HG03175 (cell line): ENCODE measurements around the gene MAD1L1.

Experiments used
- ATAC-seq: cut with Tn5 transposase; IDR thresholded peaks from one replicate; pipeline ENCODE4 v1.9.1; 2021; ENCODE audit warnings: mild to moderate bottlenecking, moderate library complexity; ENCODE audit not compliant: unreplicated experiment

The MAD1L1 gene

DNA sequence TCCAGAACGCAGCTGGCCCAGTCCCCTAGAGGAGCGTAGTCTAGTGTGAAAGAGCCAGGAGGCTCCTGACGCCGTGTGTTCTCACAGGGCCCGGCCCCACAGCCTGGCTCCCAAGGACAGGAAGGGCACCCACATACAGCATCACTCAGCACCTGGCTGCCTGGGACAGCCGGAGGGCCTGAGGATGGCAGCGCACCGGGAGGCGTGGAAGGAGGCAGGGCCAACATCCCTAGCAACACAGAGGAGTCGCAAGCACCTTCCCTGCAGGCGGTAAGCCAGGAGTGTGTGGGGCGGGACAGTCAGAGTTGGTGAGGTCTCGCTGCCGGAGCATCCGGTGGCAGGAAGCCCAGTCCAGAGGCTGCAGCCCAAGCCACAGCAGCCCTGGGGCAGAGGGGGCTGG, 125.8 kb downstream of the MAD1L1 start:
- no peak for ATAC-seq

GRCh38 chr7:2106440-2106839, 126.3 kb downstream of the MAD1L1 start:
- ATAC-seq, result no peak

- no peak for ATAC-seq
Measured at GRCh38 chr7:2105917-2106316, 126.8 kb downstream of the MAD1L1 start.

GRCh38 chr7:2105280-2105679, 127.5 kb downstream of the MAD1L1 start:
- ATAC-seq, result no peak

GRCh38 chr7:2104716-2105115, 128.0 kb downstream of the MAD1L1 start:
- ATAC-seq, result no peak

DNA sequence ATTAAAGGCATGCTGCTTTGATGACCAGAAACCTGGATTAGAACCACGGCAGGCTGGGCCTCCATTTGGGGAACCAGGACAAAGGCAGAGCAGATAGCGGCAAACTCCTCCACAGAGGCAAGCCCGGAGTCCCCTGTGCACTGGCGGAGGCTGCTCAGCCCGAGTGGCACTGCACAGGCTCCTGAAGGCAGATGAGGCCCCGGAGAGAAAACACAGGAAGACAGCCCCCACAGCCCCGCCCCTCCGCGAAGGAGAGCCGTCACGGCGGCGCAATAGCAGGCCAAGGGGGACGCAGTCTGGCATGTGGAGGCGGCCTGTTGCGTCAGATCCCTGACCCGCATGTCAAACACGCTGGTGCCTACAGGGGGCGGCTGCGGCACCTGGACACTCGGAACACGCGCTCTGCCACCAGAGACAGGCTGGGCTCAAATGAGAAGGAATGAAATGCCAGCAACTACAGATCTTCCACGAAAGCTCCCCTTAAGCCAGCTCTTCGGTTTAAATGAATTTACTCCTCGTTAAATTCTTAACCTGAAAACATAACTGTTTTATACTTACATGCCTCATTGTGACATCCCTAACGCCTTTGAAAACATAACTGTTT, 128.5 kb downstream of the MAD1L1 start:
- ATAC-seq, result no peak

DNA sequence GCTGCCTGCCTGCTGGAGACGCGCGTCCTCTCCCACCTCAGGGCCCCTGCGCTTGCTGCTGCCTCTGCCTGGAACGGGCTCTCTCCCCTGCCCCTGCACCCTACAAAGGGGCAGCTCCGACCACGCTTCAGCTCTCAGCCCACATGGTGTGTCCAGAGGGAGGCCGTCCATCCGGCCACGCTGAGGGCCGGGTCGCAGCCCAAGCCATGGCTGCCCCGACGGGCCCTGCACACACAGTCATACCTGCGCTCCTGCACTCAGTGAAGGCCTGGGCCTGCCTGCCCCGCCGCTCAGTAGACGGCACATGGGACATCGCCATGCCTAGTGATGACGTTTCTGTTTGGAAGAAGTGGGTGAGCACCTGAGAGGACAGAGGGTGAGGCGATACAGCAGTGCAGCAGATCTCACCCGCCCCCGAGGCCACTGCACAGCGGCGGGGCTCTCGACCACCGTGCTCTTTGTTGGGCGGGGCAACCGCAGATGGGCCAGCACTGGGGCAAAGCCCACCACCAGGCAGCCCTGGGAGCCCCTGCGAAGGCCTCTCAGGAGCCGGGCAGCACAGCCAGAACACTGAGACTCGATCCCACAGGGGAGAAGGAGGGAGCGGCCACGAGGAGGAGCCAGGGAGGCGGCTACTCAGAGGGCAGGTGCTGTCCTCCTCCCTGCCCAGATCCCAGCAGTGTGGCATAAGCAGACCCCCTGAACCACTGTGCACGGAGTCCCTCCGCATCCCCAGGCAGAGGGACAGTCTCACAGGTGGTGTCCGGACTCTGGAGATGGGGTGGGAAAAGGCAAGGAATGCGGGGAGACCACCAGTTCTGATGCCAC, 129.5 kb downstream of the MAD1L1 start:
- no peak for ATAC-seq

- ATAC-seq, result no peak
Measured at GRCh38 chr7:2102375-2102723, 130.4 kb downstream of the MAD1L1 start.

DNA sequence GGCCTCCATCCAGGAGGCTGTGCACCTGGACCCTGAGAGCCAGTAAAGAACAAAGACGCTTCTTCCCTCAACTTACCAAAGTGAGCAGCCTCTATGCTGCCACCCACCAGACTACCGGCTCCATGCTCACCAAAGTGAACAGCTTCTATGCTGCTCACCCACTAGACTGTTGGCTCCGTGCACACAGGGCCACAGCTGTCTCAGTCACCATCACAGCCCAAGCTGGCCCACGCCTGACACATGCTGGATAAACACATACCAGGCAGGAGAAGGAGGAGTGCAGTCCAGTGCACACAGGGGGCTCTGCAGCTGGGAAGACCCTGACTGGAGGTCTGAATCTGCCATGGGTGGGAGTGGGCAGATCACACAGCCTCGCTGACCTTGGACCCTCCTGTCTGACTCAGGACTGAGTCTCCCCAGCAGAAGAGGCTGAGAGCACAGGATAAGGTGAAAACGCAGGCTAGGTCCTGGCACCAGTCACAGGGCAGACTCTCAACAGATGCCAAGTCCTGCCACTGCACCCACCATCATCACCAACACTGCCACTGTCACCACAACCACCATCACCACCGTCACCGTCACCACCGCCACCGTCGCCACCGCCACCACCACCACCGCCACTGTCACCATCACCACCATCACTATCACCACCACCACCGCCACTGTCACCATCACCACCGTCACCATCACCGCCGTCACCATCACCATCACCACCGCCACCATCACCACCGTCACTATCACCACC, 130.9 kb downstream of the MAD1L1 start:
- ATAC-seq, result no peak

DNA sequence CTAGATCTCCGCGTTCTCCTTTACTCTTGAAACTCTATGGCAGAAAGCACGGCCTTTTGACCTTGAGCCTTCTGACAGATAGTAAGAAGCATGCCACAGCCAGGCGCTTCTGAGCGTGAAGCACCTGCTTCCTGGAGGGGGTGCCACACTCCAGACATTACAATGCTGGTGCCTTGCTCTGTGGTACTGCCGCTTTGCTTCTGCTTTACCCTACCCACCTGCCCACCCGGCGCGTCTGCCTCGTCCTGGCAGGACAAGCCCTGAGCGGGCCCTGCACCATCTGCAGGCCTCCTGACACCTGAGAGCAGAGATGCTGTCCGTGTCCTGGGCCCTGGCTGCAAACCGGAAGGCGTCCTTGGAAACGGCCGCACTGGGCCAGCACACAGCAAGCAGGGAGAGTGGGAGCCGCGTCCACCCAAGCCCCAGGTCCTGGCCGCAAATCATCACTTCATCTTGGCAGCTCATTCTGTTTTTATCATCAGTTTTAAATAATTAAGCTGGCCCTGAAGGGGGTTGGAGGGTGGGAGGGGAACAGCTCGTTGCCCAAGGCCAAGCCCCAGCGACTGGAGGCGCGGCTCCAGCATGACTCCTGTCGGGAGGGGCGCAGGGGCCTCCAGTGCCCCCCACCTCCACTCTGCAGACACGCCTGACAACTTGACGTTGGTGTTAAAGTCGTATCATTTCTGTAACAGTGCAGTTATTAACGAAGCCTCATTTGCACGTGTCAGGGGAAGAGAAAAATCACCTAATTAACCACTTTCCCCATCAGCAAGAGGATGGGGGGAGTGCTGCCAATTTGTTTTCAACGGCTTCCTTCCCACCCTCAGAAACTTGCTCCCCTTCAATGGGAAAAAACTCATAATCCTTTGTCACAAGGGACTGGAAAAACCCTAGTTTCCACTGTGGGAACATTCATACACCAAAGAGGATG, 132.2 kb downstream of the MAD1L1 start:
- ATAC-seq, result peak; percentile 73

DNA sequence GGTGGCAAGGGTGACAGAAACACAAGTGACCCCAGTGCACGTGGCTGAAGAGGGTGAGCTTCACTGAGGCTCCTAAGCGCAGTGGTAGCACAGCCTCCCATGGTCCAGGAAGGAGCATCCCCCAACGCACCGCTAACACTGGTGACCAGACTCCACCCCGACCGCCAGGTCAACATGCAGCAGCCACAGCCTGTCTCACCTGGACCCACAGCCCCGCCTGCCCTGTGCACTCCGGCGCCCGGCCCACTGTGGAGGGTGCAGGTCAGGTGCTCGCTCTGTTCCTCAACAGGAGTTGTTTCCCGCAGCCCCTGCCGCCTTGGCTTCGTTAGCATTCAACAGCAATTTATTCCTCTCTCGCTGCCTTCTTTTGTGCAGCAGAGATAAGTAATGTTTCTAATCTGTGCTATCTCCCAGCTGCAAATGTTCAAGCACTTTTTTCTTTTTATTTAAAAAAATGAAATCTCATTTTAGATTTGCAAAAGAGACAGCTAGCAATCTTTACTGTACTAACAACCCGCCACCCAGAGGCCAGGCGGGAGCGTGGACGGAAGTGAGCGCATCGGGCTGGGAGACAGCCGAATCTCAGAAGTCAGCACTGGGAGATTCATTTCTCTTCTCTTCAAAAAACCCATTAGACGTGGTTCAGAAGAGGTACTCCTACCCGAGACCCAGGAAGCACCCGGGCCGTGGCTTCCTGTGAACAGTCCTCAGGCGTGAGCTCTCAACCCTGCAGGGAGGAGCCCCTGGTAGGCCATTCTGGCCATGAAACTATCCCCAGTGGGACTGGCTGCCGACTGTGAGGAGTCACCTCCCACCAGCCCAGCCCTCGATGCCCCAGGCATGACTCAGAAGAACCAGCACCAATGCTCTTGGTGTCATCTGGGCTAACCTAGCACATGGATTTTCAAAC, 133.4 kb downstream of the MAD1L1 start:
- ATAC-seq, result no peak

DNA sequence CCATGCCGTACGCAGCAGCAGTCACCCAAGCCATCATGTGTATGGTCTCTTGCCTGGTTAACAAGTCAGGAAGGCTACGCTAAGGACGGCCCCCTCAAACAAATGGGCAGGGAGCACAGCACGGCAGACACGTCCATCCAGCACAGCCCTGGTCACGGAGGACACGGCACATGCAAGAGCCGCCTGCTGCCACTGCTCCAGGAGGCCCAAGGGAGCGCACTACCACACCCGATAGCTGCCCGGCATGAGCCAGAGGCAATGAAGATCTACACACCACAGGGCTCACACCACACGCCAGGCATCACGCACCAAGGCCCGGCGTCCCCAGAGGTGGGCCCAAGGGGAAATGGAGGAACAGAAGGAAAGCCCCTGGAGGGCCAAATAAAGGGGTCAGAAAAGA, 134.2 kb downstream of the MAD1L1 start:
- ATAC-seq, result no peak

GRCh38 chr7:2098056-2098455, 134.7 kb downstream of the MAD1L1 start:
- no peak for ATAC-seq

DNA sequence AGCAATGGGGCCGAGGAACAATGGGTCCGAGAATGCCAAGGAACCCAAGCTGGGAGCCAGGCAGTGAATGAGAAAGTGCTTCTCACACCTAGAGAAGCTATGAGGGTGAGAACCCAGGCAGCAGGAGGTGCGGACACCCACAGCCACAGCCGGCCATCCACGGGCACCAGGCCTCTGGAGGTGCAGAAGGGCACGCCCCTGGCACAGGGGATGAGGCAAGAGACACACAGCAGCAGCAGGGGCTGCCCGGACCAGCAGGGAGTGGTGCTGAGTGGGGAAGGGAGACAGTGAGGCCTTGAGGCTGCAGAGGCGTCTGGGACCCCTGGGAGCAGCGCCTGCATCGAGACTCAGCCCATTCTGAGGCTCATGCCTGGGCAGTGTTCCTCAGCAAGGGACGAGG, 135.3 kb downstream of the MAD1L1 start:
- no peak for ATAC-seq

DNA sequence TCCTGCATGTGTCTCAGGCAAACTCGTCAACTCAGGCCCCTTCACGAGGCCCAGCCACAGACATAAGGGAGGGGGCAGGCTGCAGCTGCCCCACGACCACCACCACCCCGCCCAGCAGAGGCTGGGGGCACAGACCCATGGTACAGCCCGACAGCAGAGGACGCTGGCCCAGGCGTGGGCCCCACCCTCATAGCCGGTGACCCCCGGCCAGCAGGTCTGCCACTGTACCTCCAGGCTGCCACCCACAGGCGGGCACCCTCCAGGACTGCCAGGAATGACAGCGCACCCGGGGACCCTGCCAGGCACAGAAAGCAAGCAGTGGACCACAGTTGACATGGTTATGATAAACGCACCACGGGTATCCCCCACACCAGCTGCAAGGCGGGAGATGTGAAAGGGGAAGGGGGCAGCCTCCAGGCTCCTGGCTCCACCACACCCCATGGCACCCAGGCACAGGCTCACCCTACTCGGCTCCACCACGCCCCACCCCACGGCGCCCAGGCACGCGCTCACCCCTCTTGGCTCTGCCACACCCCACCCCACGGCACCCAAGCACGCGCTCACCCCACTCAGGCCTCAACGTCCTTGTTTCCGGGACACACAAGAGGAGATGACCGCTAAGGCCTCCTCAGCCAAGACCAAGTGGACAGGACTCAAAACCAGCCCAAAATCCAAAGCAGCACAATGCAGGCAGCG, 135.9 kb downstream of the MAD1L1 start:
- ATAC-seq, result no peak

GRCh38 chr7:2095436-2095835, 137.3 kb downstream of the MAD1L1 start:
- ATAC-seq, result no peak

- ATAC-seq, result no peak
Measured at GRCh38 chr7:2094454-2095045, 138.2 kb downstream of the MAD1L1 start.

- no peak for ATAC-seq
Measured at GRCh38 chr7:2093843-2094220, 138.9 kb downstream of the MAD1L1 start.
